H1 (cell line): ENCODE results near the gene MROH7.

ENCODE experiments used
- E2F6 ChIP-seq: IDR thresholded peaks from 2 replicates; pipeline ENCODE4 v1.6.1; 2012; ENCODE audit warnings: inconsistent platforms
- JUN ChIP-seq: IDR thresholded peaks from 2 replicates; pipeline ENCODE4 v1.6.1; 2011; ENCODE audit warnings: low read depth, mild to moderate bottlenecking, improper control_type of control experiment, low read length
- POLR2AphosphoS5 ChIP-seq: IDR thresholded peaks from 2 replicates; pipeline ENCODE4 v1.6.1; 2011; ENCODE audit warnings: low read depth, low read length
- SIN3A ChIP-seq, 2 experiments: IDR thresholded peaks in 1 of 2; conservative IDR thresholded peaks in 1 of 2; 2 replicates each; pipeline ENCODE4 v1.6.1; 2011 to 2012; ENCODE audit warnings: low read length in 2 of 2, improper control_type of control experiment in 1 of 2, low read depth in 1 of 2, mild to moderate bottlenecking in 1 of 2

DNA sequence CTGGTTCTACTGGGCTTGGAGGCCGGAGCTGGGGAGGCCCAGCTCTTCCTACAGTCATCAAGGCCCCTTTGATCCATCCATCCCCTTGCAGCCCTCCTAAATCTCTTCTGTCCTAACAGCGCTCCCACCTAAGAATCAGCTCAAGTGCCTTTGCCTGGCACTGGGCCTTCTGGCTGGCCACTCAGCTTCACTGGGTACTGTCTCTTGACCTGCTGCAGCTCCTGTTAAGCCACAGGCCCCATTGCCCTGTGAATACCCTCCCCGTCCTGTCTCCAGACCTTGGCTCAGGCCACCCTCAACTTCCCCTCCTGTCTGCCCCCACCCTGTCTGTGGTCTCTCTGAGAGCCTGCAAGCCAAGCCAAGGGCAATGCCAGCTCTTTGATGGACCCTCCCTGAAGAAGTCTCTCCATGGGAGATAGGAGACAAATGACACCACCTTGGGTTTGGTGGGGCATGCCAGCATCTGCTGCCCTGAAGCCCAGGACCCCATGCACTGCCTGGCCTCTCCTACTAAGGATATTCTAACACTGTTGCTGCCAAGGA, 45.6 kb upstream of the MROH7 start:
- TF ChIP-seq POLR2AphosphoS5 (no peak), E2F6 (no peak), SIN3A (conservative IDR thresholded peaks at IDR 0.05 in 1 of 2, IDR thresholded peaks at IDR 0.05 in 1 of 2; ENCODE audit: low read depth in 1 of 2, low read length in 2 of 2) (no peak), JUN (no peak)
